Heart right ventricle (tissue), 16 donors: ENCODE data around the gene TOP1. TPM values are rescaled to one million over a fixed set of nuclear protein-coding genes. Genes with fewer than 3 reads are reported as not detected.

ENCODE experiments used
- ATAC-seq, 8 donors: fragments of 200-7000 bp; cut with Tn5 transposase; one replicate each; pipeline ENCODE4 v1.9.1; 2020; ENCODE audit warnings: mild to moderate bottlenecking in 8 of 8, moderate library complexity in 8 of 8, moderate number of reproducible peaks in 1 of 8
- DNase-seq, 2 donors: peaks; one replicate each; pipeline ENCODE4 v3.0.0-alpha.2; 2020
- H3K27ac ChIP-seq, 10 donors: fragments of 200-600 bp; sonication (generic) in 2 of 10; one replicate each; pipeline versions ENCODE4 v1.5.0 to v1.8.0; 2020 to 2022; ENCODE audit warnings: mild to moderate bottlenecking in 3 of 10
- H3K27me3 ChIP-seq, 7 donors: fragments of 200-600 bp; one replicate each; pipeline ENCODE4 v1.8.0; 2021 to 2022; ENCODE audit warnings: mild to moderate bottlenecking in 2 of 7
- H3K36me3 ChIP-seq, 9 donors: fragments of 200-600 bp; sonication (generic) in 1 of 9; one replicate each; pipeline versions ENCODE4 v1.5.0 to v1.8.0; 2020 to 2022; ENCODE audit warnings: mild to moderate bottlenecking in 2 of 9
- H3K4me1 ChIP-seq, 9 donors: fragments of 200-600 bp; sonication (generic) in 1 of 9; one replicate each; pipeline versions ENCODE4 v1.5.0 to v1.8.0; 2020 to 2022; ENCODE audit warnings: mild to moderate bottlenecking in 4 of 9
- H3K4me3 ChIP-seq, 10 donors: fragments of 200-600 bp; sonication (generic) in 2 of 10; one replicate each; pipeline versions ENCODE4 v1.5.0 to v1.8.0; 2020 to 2022; ENCODE audit warnings: mild to moderate bottlenecking in 7 of 10, moderate library complexity in 2 of 10
- H3K9me3 ChIP-seq, 11 donors: fragments of 200-600 bp in 10 of 11; sonication (generic) in 2 of 11; one replicate each; pipeline versions ENCODE4 v1.5.0 to v1.8.0; 2013 to 2022; ENCODE audit warnings: mild to moderate bottlenecking in 2 of 11, control low read depth in 1 of 11, moderate library complexity in 1 of 11
- CTCF ChIP-seq, 9 donors: fragments of 200-600 bp; sonication (generic) in 2 of 9; IDR thresholded peaks; one replicate each; pipeline versions ENCODE4 v1.5.0 to v1.8.0; 2021 to 2022; ENCODE audit warnings: antibody characterized with exemption in 9 of 9, mild to moderate bottlenecking in 5 of 9, moderate library complexity in 1 of 9
- WGBS, 2 donors: extraction: QIAGEN DNeasy Blood & Tissue Kit; methylation state at CpG; one replicate each; pipeline ENCODE4 v1.1.7; 2013; ENCODE audit warnings: inconsistent platforms in 1 of 2; 5-methylcytosine and 5-hydroxymethylcytosine counted together
- intact Hi-C, 10 donors: fragments of 100-400 bp; cut with DNase I; formaldehyde crosslinking; loops; one replicate each; pipeline versions ENCODE4 v1.11.1 to v1.14.2; 2022
- polyA plus RNA-seq, 2 donors: library from polyadenylated mRNA; stranded (reverse); fragments of 200-250 nt; gene quantifications; one replicate each; pipeline ENCODE4 v1.2.3, GENCODE V29; 2013
- total RNA-seq, 10 donors: library from RNA; stranded (reverse); fragmentation: NEBNext Ultra II Directional in 3 of 10; extraction: Animal tissue kit (Norgen Biotek cat#: 25700) in 3 of 10; gene quantifications; one replicate each; pipeline versions ENCODE4 v1.2.1 to v1.2.4, GENCODE V29; 2021 to 2023
- donor health status: Arrhythmogenic right ventricular cardiomyopathy.
- donor health status: ischemic (EF 13 %, LVEDD 7.1; RV severe dilation, severe dysfunction).
- donor health status: healthy with polysubstance abuse.
- donor health status: DM: no; HTN: yes; CAD: no.
- donor health status: DM: no; HTN: no; CAD: no.
- donor health status: ischemic (EF 25% LVEDD 6.9; RV normal size, moderate dysfunction).
- donor health status: ischemic (EF 25% LVEDD 5.7; RV mildly dilated, moderate dysfunction).
- donor health status: healthy.
- donor health status: DM: yes; HTN: yes; CAD: no.
- donor health status: Ischemic cardiomyopathy.
- donor health status: ischemic (EF 35%, LVEDD 5.7; RV mildly dilated, moderate dysfunction).
- donor health status: nonischemic (EF 11% LVEDD 7.7; RV severe dilation, severe dysfunction).
- donor health status: DM: yes; HTN: yes; CAD: no.
- donor health status: PGD.
- donor health status: ischemic (EF 29% LVEDD 5.4; RV normal size, mild dysfunction).
- donor health status: nonischemic (EF 23%, LVEDD 6.1; RV moderate dilation, normal function).

Gene TOP1
- total and polyA plus RNA-seq, 12 donors = 13.5 to 28.3 (median 23.1) TPM

- Histone ChIP-seq H3K9me3 (no peaks in the 10 kb centered on the region), H3K36me3 (peaks cover 0 to 94% (median 38%) of the 10 kb centered on the region in 9 donors), H3K27ac (no peak overlapping the region), H3K27me3 (no peaks in the 10 kb centered on the region), H3K4me3 (no peak overlapping the region), H3K4me1 (peaks cover 0 to 15% (median 0%) of the 10 kb centered on the region in 9 donors)
- DNase-seq (no peak), ATAC-seq (no peak)
- intact Hi-C loops = loop anchor here in 3 of 10 donors (5.0 kb wide), 4 partner anchors 100 to 125 kb away; no protein-coding TSS in a partner anchor
- no peak for TF ChIP-seq CTCF (IDR thresholded peaks at IDR 0.05)
- WGBS, 2 donors = 88 to 89% methylated on average over 4 of the region's 4 CpGs
Measured at GRCh38 chr20:41091927-41092326, 63.3 kb downstream of the TOP1 start.

- no peaks in the 10 kb centered on the region for H3K9me3 ChIP-seq
- TF ChIP-seq CTCF (IDR thresholded peaks at IDR 0.05) = no peak
- no peak for DNase-seq
- H3K36me3 ChIP-seq = peaks cover 0 to 94% (median 53%) of the 10 kb centered on the region in 9 donors
- no peaks in the 10 kb centered on the region for H3K27me3 ChIP-seq
- peaks cover 0 to 15% (median 0%) of the 10 kb centered on the region in 9 donors for H3K4me1 ChIP-seq
- intact Hi-C loops = loop anchor here (1.0 to 5.0 kb wide), 9 partner anchors 102 to 127 kb away; no protein-coding TSS in a partner anchor
- no peak overlapping the region for H3K4me3 ChIP-seq
- 98% methylated on average over 2 of the region's 2 CpGs for WGBS, 2 donors
- H3K27ac ChIP-seq = peak overlapping the region in 1 of 10 donors; percentile 33
- ATAC-seq = peak in 1 of 8 donors; percentile 46
Measured at GRCh38 chr20:41094353-41095055, 65.9 kb downstream of the TOP1 start.

DNA sequence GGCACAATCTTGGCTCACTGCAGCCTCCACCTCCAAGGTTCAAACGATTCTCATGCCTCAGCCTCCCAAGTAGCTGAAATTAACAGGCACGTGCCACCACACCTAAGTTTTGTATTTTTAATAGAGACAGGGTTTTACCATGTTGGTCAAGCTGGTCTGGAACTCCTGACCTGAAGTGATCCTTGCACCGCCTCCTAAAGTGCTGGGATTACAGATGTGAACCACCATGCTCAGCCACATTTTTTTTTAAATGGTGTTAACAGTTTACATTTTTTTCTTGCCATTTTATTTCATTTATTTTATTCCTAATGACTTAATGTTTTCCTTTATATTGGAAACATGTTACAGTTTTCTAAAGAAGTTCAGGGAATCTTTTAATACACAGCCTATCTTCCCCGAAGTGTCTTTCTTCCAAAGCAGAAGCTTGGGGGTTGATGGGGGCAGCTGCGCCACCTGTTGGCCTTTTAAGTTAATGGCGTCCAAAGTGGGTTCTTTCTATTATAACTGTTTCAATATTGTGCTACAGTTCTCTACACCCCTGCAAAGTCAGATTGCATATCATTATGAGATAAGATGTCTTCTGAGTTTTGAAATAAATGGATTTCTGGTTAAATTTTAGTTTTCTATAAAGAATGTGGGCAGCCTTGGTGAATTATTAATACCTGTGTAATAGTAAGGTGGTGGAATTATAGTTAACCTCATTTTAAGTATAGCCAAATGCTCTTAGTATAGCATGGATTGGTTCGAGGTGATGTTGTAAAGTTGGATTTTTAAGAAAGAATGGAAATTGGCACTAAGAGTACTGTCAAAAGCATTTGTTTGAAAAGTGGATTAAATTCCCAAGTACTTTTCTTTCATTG lies 66.7 kb downstream of the TOP1 start:
- TF ChIP-seq CTCF (IDR thresholded peaks at IDR 0.05) = peak; percentile 69 to 92 (median 87)
- WGBS, 2 donors = 49 to 51% methylated on average over 7 of the region's 7 CpGs
- H3K4me3 ChIP-seq = no peak overlapping the region
- H3K27me3 ChIP-seq = no peaks in the 10 kb centered on the region
- peaks cover 0 to 94% (median 59%) of the 10 kb centered on the region in 9 donors for H3K36me3 ChIP-seq
- peaks cover 0 to 15% (median 0%) of the 10 kb centered on the region in 9 donors for H3K4me1 ChIP-seq
- intact Hi-C loops = loop anchor here in 8 of 10 donors (1.0 to 5.0 kb wide), 7 partner anchors 105 to 128 kb away; no protein-coding TSS in a partner anchor
- H3K27ac ChIP-seq = no peak overlapping the region
- DNase-seq = peak; percentile 40 to 54
- peak in 7 of 8 donors; percentile 58 to 83 (median 70) for ATAC-seq
- no peaks in the 10 kb centered on the region for H3K9me3 ChIP-seq

DNA sequence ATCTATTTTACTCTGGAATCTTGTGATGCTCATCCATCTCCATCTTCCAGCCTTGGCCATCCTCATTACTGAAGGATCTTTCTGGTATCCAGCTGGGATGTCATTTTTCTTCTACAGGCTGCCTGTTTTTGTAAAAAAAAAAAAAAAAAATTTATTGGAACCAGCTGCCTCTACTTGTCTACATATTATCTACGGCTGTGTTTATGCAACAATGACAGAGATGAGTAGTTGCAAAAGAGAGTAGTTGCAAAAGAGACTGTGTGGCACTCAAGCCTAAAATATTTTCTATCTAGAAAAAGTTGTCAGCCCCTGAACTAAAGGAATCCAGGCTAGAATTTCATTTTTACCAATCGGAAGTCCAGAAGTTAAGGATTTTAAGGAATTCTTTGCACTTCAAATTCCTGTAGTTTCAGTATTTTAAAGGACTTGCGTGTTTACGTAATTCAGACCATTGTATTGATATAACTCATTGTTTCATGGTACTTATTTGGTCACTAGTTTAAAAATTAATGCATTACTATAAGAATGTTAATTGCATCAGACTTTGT lies 70.2 kb downstream of the TOP1 start:
- no peaks in the 10 kb centered on the region for H3K27me3 ChIP-seq
- 77 to 93% methylated on average over 4 of the region's 4 CpGs for whole genome bisulfite sequencing, 2 donors
- ATAC-seq (peak in 1 of 8 donors; percentile 35), DNase-seq (no peak)
- no peak for TF ChIP-seq CTCF (IDR thresholded peaks at IDR 0.05)
- no peak overlapping the region for H3K4me3 ChIP-seq
- H3K27ac ChIP-seq = no peak overlapping the region
- H3K36me3 ChIP-seq = peaks cover 0 to 99% (median 68%) of the 10 kb centered on the region in 9 donors
- H3K9me3 ChIP-seq = no peaks in the 10 kb centered on the region
- peaks cover 0 to 15% (median 0%) of the 10 kb centered on the region in 9 donors for H3K4me1 ChIP-seq
- intact Hi-C loops = loop anchor here in 2 of 10 donors (5.0 kb wide), 2 partner anchors 126 to 131 kb away; no protein-coding TSS in a partner anchor
